HG02943 (cell line): ENCODE data around the gene CAMSAP1.

Experiments used
- ATAC-seq: cut with Tn5 transposase; IDR thresholded peaks from one replicate; pipeline ENCODE4 v1.9.1; 2021; ENCODE audit warnings: mild to moderate bottlenecking, low read depth, moderate library complexity; ENCODE audit not compliant: unreplicated experiment

The CAMSAP1 gene

GRCh38 chr9:135850737-135851136, 56.6 kb downstream of the CAMSAP1 start:
- no peak for ATAC-seq

GRCh38 chr9:135849181-135849580, 58.2 kb downstream of the CAMSAP1 start:
- no peak for ATAC-seq

- no peak for ATAC-seq
Observed at GRCh38 chr9:135848341-135849047, 58.9 kb downstream of the CAMSAP1 start.

- ATAC-seq: no peak
Observed at GRCh38 chr9:135847833-135848232, 59.5 kb downstream of the CAMSAP1 start.

- ATAC-seq: no peak
Observed at GRCh38 chr9:135840539-135840938, 66.8 kb downstream of the CAMSAP1 start.

- ATAC-seq: no peak
Observed at GRCh38 chr9:135840107-135840506, 67.2 kb downstream of the CAMSAP1 start.

- ATAC-seq: no peak
Observed at GRCh38 chr9:135839516-135839915, 67.8 kb downstream of the CAMSAP1 start.

- no peak for ATAC-seq
Observed at GRCh38 chr9:135835131-135835530, 72.2 kb downstream of the CAMSAP1 start.

- no peak for ATAC-seq
Observed at GRCh38 chr9:135833864-135834263, 73.5 kb downstream of the CAMSAP1 start.

GRCh38 chr9:135830496-135830895, 76.8 kb downstream of the CAMSAP1 start:
- no peak for ATAC-seq

GRCh38 chr9:135828656-135829055, 78.7 kb downstream of the CAMSAP1 start:
- ATAC-seq: no peak

- no peak for ATAC-seq
Observed at GRCh38 chr9:135827866-135828580, 79.3 kb downstream of the CAMSAP1 start.

- ATAC-seq: no peak
Observed at GRCh38 chr9:135827301-135827700, 80.0 kb downstream of the CAMSAP1 start.

- no peak for ATAC-seq
Observed at GRCh38 chr9:135826188-135826545, 81.2 kb downstream of the CAMSAP1 start.

GRCh38 chr9:135825435-135826187, 81.7 kb downstream of the CAMSAP1 start:
- ATAC-seq: no peak

- ATAC-seq: no peak
Observed at GRCh38 chr9:135823036-135823435, 84.3 kb downstream of the CAMSAP1 start.

GRCh38 chr9:135822374-135822755, 85.0 kb downstream of the CAMSAP1 start:
- no peak for ATAC-seq

- ATAC-seq: no peak
Observed at GRCh38 chr9:135821733-135822373, 85.5 kb downstream of the CAMSAP1 start.

GRCh38 chr9:135821116-135821515, 86.2 kb downstream of the CAMSAP1 start:
- ATAC-seq: no peak

- ATAC-seq: no peak
Observed at GRCh38 chr9:135820661-135821060, 86.7 kb downstream of the CAMSAP1 start.

- no peak for ATAC-seq
Observed at GRCh38 chr9:135819905-135820304, 87.4 kb downstream of the CAMSAP1 start.
